NCI-H1930 (cell line): ENCODE data around the gene MYO1G.

Experiments used
- DNase-seq, 2 experiments: peaks; one replicate each; lab custom pipeline; 2025; lab: John Stamatoyannopoulos, UW

Gene MYO1G

DNA sequence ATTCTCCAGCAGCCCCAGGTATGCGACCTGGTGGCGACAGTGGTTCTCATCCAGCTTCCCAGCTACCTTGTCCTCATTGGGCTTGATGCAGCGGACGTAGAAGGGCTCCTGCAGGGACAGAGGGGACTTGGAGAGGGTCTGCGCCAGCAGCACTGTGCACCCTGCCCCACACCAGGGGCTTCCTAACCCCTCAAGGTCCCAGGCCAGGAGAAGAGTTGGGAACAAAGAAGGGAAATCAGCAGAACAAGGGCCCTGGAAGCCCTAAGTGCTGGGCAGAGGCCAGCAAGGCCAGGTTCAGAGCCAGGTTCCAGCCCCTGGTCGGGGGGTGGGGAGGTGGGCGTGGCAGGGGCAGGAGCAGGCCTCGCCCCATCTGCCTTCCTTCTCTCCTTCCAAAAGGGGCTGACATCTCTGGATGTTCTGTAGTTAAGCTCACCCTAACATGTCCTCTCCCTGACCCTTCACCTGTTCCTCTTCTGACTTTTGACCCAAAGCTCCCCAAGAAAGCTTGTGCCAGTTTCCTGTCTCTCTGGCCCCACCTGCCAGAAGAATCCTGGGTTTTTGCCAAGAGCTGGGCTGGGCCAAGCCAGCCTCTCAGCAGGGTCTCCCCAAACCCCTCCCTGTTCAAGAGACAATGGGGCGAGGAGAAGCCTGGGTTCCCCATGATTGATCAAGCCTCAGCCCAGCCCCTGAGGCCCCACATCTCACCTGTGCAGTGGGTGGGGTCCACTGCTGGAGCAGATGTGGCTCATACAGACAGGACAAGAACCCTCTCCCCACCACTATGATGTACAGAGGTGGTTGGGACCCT, 11.9 kb downstream of the MYO1G start:
- DNase-seq = no peak

DNA sequence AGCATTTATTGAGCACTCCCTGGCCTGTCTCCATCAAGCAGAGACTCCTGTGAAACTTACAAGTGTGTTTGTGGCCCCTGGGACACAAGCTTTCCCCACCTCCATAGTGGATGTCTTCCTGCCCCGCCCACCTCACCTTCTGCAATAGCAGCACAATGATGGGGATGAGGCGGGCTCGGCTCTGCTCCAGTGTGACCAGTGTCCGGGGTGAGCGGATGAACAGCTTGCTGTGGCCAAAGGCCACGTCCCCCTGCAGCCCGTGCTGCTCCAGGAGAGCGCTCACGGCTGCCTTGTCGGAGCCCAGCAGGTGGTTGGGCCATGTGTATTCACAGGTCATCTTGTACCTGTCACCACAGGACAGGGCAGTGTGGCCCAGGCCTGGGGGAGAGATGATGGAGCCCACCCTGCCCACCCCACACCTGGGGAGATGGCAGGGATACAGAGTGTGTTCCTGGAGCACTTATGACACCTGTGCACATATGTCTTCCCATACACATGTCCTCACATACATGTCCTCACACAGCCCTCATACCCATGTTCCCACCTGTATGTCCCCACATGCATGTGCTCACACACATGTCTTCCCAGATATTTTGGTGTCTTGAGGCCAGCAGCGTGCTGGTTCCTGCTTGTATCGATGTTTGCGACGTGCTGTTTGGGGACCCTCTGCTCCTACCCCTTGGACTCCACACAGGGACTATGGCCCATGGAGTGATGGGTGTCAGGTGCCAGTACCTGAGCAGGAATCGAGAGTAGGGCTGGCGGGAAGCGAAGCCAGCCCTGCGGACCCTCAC, 12.7 kb downstream of the MYO1G start:
- no peak for DNase-seq

- no peak for DNase-seq
Observed at GRCh38 chr7:44965441-44965903, 13.3 kb downstream of the MYO1G start.

DNA sequence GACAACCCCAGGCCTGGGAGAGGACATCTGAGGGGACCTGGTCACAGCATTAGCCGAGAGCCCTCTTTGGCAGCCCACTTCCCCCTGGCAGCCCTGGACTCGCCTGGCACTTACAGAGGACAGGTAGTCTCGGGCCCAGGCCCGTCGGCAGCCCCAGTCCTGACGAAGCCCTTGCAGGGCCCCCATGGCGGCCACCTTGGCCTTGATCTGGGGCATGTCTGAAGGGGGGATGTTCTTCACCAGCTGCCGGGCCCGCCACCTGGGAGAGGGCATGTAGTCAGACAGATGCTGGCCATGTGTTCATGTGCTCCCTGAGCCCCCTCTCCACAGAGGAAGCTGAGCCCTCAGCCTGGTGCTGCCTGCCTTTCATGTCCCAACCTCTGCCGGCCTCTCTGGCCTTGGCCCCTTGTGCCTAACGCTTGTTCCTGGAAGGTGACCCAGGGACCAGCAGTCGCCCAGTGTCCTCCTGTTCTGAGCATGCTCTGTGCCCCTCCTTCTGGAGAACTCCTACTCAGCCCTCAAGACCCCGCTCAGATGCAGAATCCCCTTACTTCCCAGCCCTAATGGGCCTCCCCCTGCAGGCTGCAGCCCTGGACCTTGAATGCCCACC, 13.9 kb downstream of the MYO1G start:
- DNase-seq = no peak

DNA sequence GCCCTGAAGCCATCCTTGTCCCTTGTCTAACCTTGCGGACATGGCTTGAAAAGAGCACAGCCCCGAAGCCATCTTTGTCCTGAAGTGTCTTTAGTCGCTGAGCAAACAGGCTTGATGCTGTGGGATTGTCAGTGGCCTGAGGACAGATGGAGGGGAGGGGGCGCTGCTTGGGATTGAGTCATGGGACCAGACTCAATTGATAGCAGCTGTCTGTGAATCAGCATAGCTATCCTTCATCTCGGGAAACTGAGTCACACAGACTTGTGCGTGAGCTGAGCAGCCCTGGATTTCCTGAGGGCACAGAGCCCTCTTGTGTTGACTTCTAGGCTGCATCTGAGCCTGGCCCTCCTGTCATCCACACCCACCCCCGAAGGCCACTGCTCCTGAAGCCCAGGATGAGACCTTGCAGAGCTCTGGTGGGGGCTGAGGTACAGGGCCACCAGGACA, 14.4 kb downstream of the MYO1G start:
- DNase-seq = no peak

DNA sequence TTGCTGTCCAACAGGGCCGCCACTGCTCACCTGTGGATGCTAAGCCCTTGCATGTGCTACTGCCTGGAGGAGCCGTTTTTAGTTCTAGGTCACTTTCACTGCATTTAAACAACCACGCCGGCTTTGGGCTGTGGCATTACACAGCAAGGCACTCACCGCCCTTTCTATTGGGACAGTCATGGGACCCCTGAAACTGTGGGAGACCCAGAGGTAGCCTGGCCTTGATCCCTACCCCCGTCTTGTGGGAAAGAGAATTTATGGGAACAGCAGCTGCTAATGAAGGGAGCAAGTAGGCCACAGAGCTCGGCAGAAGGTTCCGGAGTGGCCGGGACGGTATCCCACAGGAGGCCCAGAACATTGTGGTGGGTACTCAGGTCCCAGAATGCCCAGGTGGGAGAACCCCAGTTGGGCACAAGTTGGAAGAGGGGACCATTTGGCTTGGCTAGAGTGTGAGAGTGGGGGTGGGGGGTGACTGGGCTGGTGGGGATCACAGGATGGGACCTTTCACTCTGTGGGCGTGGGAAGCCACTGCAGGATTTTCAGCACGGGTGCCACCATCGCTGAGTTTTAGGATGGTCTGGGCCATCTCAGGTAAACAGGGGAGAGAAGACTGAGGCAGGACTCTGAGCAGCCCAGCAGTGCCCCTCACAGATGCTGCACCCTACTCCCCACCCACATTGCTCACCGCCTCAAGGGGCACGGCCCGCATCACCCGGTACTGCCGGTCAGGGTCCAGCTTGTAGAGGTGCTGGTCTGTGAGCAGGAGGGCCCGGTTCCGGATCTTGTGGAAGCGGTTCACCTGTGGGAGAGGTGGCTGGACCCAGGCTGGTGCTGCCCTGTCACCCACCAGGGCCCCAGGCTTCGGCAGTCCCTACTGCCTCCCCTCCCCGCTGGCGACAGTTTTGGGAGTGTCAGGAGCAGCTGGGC, 15.2 kb downstream of the MYO1G start:
- DNase-seq = no peak

GRCh38 chr7:44962483-44963251, 16.1 kb downstream of the MYO1G start:
- no peak for DNase-seq

DNA sequence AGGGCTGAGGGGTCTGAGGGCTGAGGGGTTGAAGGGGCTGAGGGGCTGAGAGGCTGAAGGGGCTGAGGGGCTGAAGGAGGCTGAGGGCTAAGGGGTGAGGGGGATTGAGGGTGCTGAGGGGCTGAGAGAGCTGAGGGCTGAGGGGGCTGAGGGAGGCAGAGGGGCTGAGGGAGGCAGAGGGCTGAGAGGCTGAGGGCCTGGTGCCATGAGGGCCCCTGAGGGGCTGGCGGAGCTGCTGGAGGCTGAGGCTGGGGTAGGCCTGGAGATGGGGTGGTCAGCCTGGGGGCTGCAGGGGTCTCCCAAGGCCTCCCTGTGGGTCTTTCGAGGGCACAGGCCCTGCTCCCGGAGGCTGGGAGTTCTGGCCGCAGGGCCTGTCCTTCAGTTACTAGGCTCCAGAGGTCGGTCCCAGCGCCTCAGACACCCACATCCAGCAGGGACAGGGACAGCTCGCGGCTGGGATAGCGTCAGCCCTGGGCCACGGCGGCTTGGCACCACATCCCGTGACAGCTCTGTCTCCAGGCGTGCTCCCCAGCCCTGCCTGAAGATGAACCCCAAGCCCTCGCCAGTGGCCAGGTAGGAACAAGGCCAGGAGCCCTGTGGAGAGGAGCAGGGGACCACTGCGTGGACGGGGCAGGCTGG, 16.9 kb downstream of the MYO1G start:
- no peak for DNase-seq

GRCh38 chr7:44960011-44960580, 18.7 kb downstream of the MYO1G start:
- no peak for DNase-seq

GRCh38 chr7:44959433-44959951, 19.3 kb downstream of the MYO1G start:
- DNase-seq = no peak

DNA sequence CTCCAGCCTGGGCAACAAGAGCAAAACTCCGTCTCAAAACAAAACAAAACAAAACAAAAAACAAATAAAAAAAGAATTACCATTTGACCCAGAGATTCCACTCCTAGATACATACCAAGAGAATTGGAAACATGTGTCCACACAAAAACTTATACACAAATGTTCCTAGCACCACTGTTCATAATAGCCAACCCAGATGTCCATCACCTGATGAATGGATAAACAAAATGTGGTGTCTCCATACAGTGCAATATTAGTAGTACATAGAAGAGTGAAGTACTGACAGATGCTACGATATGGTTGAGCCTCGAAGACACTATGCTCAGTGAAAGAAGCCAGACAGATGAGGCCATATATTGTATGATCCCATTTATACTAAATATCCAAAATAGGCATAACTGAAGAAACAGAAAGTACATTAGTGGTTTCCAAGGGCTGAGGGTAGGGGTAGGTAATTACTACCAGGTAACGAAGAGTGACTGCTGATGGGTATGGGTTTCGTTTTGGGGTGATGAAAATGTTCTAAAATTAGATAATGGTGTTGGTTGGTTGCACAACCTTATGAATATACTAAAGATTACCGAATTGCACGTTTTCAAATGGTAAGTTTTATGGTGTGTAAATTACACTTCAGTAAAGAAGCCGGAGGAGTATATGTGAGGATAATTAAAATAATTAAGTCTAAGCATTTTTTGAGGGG, 20.0 kb downstream of the MYO1G start:
- DNase-seq = no peak

GRCh38 chr7:44956157-44956766, 22.6 kb downstream of the MYO1G start:
- no peak for DNase-seq

DNA sequence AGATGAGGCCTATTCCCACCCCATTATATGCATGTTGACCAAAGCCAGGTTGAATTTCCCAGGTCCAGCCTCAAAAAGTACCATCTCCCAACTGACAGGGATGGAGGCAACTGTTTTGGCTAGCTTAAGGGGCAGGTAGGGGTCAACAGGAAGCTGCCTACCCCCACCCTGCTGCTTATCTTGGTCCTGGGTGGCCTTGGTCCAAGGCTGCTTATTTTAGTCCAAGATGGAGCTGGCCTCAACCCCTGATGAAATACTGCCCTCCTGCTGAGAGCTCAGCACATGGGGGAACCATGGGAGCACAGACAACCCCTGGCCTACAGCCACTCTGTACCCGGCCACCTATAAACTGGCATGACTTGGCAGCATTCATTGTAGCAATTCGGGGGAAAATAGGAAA, 23.1 kb downstream of the MYO1G start:
- no peak for DNase-seq

DNA sequence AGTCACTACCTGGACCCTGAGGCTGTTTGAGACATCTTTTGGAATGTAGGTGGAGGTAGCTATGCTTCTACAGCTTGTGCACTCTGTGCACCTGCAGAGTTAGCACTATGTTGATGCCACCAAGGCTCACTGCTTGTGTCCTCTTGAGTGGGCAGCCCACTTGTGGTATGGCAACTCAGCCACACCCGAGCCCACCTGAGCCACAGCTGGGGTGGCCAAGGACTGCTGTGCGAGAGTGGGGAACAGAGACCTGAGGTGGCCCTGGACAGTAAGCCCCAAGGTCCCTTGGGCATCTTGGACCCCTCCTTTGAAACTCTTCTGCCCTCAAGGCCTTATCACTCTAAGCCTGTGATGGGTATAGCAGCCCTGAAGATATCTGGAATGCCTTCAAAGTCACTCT, 25.7 kb downstream of the MYO1G start:
- no peak for DNase-seq

- no peak for DNase-seq
Observed at GRCh38 chr7:44949303-44949702, 29.5 kb downstream of the MYO1G start.

- DNase-seq = no peak
Observed at GRCh38 chr7:44945479-44945878, 33.3 kb downstream of the MYO1G start.

- no peak for DNase-seq
Observed at GRCh38 chr7:44944821-44945220, 34.0 kb downstream of the MYO1G start.

- DNase-seq = no peak
Observed at GRCh38 chr7:44943631-44944030, 35.2 kb downstream of the MYO1G start.

GRCh38 chr7:44937426-44937825, 41.4 kb downstream of the MYO1G start:
- DNase-seq = no peak
